Epithelial cell of alveolus of lung (primary cell): Measurements from ENCODE around the gene MYBL2. TPM values are rescaled to one million over a fixed set of nuclear protein-coding genes. Genes with fewer than 3 reads are reported as not detected.

Source experiments
- total RNA-seq: library from RNA; depleted of rRNA; stranded (reverse); fragments of >200 nt; gene quantifications from 2 replicates; pipeline ENCODE4 v1.2.1, GENCODE V29; 2015

Gene MYBL2
- 9.4 and 32.3 TPM in 2 replicates for total RNA-seq

DNA sequence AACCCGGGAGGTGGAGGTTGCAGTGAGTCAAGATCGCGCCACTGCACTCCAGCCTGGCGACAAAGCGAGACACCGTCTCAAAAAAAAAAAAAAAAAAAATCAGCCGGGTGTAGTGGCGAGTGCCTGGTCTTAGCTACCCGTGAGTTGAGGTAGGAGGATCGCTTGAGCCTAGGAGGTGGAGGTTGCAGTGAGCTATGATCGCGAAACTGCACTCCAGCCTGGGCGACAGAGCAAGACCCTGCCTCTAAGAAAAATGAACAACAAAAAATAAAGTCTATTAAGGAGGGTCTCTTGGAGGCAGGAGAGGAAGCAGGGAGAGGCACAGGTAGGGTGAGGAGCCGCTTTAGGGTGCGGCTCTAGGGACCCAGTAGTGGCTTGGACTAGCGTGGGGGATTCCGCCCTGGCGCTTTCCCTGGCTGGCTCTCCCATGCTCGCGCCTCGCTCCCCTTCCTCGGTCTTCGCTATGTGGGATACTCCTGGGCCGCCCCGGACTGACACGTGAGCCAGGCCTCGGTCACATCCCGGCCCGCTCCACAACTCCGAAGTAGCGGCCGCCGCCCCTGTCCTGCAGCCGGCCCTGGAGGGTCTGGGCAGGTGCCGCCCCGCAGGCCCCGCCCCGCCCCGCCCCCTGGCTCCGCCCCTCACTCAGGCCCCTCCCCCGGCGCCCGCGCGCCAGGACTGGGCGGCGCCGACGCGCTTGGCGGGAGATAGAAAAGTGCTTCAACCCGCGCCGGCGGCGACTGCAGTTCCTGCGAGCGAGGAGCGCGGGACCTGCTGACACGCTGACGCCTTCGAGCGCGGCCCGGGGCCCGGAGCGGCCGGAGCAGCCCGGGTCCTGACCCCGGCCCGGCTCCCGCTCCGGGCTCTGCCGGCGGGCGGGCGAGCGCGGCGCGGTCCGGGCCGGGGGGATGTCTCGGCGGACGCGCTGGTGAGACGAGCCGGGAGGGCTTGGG is at the start of gene MYBL2:
TSS of gene MYBL2 (plus strand) at position 739 of the 953 bp plus-strand sequence. CDS start at position 909, 170 bp downstream.

DNA sequence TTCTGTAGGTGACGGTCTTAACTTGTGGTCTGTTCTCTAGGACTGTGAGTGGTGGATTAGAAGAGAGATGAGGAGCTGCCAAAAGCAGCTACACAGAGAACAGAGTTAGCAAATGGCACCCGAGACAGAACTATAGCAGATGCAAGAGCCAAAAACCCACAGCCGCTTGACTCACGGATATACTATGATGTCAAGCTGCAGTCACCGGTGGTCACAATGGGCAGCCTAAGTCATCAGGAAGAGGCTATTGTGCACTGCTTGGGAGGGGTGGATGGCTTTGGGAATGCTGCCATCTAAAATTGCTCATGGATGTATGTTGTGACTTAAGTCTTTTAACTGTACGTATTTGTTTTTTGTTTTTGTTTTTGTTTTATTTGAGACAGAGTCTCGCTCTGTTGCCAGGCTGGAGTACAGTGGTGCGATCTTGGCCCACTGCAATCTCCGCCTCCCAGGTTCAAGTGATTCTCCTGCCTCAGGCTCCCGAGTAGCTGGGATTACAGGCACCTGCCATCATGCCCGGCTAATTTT is 60.0 kb downstream of the MYBL2 start, which contains the start of gene GTSF1L:
TSS of gene GTSF1L (minus strand) at position 192 of the 528 bp plus-strand sequence. CDS start 308 bp downstream, outside the sequence.

Other genes starting within 250 kb of the MYBL2 start
- 46.9 and 70.1 TPM in 2 replicates for gene SRSF6, start 209.2 kb upstream of the MYBL2 start, total RNA-seq
- 0.39 and 2.5 TPM in 2 replicates for gene L3MBTL1, start 159.4 kb upstream of the MYBL2 start, total RNA-seq
- gene SGK2, start 108.1 kb upstream of the MYBL2 start, total RNA-seq, result not detected in 2 replicates
- 18.6 and 29.5 TPM in 2 replicates for gene IFT52, start 76.2 kb upstream of the MYBL2 start, total RNA-seq
- not detected in 2 replicates for gene GTSF1L, start 59.9 kb downstream of the MYBL2 start, total RNA-seq
- 50.7 and 78.0 TPM in 2 replicates for gene TOX2, start 247.7 kb downstream of the MYBL2 start, total RNA-seq